HG03280 (cell line): Measurements from ENCODE around the gene ZSCAN31.
A peak's percentile ranks its signal among the peaks of the same experiment; 100 is the strongest.
"Not testable (repeated sequence)": the region's sequence is repeated elsewhere in the genome, so short reads cannot be mapped to it uniquely, and the experiment has no call there.

Experiments
- ATAC-seq: cut with Tn5 transposase; IDR thresholded peaks from one replicate; pipeline ENCODE4 v1.9.1; 2021; ENCODE audit warnings: mild to moderate bottlenecking, moderate library complexity; ENCODE audit not compliant: unreplicated experiment

ZSCAN31 gene

DNA sequence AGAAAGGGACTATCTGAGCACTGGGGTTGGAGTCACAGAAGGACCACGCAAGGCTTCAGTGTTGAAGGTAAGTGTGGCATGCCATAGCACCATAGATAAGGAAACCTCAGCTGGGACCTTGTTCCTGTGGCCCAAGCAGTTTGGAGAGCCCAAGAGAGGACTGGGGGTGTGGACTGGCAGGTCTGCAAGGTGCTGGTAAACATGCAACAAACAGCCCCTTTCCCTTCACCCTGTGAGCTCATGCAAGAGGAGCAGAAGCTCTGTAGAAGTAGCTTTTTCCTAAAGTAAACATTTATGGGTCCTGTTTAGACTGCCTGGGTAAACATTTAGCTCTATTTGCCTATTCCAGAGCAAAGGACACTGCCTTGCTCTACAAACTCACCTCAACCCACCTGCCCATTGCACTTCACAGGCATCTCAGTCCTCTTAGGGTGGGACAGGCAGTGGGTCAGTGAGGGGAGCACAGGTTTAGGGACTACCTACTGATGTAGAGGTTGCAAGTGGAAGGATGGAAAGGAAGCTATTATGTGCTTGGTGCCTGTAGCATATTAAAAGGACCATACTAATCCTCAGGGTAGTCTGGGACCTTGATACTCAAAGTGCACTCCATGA lies 12.0 kb downstream of the ZSCAN31 start:
- ATAC-seq: no peak

DNA sequence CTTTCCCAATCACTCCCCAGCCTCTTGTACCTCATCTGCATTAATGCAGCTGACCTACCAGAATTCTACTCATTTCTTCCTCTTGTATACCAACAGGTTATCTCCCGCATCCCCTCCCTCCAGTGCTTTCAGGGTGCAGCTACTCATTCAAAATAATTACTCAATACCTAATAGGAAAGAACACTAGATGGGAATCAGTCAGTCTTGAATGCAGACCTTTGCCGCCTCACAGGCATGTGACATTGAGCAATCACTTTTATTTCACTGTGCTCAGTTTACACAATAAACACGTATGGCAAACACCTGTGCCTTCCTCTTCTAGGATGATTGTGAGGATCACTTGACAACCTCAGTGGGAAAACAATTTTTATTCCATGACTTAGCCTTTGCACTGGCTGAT lies 13.3 kb downstream of the ZSCAN31 start:
- ATAC-seq: no peak

DNA sequence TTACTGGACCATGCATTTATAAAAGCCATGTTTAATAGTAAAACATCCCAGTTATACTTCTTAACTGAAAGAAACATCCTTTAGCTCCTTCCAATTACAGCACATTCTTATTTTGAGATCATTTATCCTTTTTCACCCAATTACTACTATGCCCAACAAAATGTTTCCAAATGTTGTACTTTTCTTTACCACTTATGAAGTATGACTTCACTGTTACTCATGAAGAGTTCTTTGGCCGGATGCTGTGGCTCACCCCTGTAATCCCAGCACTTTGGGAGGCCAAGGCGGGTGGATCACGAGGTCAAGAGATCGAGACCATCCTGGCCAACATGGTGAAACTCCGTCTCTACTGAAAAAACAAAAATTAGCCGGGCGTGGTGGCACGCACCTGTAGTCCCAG lies 18.1 kb downstream of the ZSCAN31 start:
- ATAC-seq: not testable (repeated sequence)

DNA sequence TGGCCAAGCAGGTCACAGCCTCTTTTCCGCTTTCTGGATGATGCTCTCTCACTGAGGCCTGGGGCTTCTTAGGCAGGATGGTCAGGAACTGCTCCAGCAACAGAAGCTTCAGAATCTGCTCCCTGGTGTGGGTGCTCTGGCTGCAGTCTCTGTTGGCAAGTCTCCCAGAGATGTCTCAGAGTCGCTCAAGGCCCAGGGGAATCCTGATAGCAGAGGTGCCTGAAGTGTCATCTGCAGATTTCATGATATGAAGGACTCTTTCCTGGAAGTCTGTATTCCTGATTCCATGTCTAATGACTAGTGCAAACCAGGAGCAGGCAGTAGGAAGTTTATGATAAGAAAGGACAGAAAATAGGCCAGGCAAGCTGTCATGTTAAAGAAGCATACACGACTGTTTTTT lies 20.3 kb downstream of the ZSCAN31 start:
- no peak for ATAC-seq

DNA sequence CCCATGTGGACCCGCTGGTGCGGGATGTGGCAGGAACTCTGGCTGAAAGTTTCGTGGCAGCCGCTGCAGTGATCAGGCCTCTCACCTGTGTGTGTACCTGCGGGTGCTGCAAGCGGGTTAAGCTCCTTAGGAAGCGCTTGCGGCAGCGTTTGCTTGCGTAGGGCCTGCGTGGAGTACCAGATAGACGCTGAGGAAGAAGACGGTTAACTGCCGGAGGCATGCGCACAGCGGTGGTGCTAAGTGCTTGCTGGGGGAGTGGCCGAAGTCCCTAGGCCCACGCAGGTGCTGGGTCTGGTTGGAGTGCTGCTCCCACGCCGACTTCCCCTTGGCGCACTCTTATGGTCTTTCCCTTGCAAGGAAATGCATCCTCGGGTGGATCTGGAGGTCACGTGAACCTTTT lies 23.0 kb downstream of the ZSCAN31 start:
- no peak for ATAC-seq

DNA sequence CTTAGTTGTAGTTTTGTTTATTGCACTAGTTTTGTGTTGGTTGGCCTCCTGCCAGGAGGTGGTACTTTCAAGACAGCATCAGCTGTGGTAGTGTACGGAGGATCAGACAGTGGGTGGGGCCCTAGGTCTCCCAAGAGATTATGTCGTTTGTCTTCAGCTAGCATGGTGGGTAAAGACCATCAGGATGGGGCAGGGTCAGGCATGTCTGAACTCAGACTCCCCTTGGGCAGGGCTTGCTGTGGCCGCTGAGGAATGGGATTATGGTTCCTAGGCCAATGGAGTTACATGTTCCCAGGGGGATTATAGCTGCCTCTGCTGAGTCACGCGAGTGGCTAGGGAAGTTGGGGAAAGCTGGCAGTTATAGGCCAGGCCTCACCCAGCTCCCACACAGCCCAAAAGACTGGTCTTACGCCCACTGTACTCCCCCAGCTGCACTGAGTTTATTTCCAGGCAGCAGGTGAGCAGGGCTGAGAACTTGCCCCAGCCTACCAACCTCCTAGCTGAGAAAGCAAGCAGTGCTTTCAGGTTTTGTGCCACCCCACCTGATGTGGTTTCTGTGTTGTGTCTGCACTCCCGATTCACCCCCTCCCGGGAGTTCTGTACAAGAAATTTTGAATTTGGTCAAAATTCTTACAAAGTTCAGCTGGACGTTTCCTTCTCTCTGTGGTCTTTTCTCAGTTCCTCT lies 24.7 kb downstream of the ZSCAN31 start:
- ATAC-seq: no peak

DNA sequence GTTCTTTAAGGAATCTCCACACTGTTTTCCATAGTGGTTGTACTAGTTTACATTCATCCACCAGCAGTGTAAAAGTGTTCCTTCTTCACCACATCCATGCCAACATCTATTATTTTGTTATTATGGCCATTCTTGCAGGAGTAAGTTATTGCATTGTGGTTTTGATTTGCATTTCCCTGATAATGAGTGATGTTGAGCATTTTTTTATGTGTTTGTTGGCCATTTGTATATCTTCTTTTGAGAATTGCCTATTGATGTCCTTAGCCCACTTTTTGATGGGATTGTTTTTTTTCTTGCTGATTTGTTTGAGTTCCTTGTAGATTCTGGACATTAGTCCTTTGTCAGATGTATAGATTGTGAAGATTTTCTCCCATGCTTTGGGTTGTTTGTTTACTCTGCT lies 29.6 kb downstream of the ZSCAN31 start:
- ATAC-seq: not testable (repeated sequence)

DNA sequence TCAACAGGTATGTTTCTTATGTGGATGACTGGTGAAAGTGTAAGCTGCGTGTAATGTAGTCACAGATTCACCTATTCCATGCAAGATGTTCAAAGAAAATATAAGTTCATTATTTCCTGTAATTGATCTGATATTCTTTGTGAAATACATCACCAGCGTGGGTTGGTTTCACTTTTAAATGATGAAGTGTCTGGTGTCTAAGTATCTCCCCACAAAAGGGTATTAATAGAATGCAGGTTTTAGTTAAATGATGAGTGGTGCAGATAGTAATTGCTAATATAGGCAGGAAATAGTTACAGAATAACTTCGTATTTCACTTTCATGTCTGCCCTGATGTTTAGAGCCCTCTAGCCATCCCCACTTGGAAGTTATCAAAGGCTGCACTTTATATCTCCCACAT lies 32.4 kb downstream of the ZSCAN31 start:
- peak; percentile 55 for ATAC-seq

DNA sequence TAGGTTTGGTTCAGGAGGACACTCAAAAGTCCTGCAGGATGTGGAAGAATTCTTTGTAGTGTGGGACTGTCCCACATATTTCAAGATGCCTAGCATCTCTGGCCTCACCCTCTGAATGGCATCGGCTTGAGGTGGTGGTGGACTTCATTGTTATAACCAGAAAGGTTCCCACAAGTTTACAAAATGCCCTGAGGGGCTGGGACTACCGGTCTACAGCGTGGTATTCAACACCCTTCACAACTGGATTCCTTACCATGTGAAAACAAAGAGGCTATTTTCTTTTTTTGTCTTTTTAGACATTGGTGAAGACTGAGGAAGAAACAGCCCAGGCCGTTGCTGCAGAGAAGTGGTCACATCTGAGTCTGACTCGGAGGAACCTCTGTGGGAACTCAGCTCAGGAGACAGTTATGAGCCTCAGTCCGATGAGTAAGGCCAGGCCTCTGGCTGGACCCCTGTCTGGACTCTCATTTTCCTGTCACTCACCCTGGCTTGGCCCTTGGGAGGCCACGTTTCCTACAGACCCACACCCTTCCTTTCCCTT lies 39.4 kb downstream of the ZSCAN31 start:
- ATAC-seq: no peak

DNA sequence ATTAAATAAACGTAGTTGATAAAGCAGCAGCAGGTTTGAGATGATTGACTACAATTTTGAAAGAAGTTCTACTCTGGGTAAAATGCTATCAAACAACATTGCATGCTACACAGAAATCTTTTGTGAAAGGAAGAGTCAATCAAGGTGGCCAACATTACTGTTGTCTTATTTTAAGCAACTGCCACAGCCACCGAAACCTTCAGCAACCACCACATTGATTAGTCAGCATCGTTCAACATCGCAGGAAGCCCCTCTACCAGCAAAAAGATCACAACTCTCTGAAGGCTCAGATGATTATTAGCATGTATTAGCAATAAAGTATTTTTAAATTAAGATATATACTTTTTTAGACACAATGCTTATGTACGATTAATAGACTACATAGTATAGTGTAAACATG lies 40.6 kb downstream of the ZSCAN31 start:
- no peak for ATAC-seq

DNA sequence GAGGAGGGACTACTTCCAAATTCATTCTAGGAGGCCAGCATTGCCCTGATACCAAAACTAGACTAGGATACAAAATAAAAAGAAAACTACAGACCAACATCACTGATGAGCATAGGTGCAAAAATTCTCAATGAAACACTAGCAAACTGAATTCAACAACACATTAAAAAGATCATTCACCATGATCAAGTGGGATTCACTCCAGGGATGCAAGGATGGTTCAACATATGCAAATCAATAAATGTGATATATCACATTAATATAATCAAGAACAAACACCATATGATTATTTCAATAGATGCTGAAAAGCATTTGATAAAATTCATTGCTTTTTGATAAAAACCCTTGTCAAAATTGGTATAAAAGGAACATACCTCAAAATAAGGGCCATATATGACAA lies 44.4 kb downstream of the ZSCAN31 start:
- ATAC-seq: no peak

DNA sequence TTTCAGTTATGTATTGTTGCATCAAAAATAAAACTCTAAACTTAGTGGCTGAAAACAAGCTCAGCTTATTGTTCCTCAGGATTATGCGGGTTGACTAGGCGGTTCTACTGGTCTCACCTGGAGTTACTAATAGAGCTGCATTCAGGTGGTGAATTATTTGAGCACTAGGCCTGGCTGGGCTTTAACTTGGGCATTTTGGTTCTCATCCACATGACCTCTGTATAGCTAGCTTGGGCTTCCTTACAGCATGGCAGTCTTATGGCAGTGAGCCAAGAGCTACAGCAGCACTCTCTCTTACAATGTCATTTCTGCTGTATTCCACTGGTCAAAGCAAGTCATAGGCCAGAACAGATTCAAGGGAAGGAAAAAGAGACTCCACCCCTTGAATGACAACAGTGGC lies 53.0 kb downstream of the ZSCAN31 start:
- no peak for ATAC-seq

DNA sequence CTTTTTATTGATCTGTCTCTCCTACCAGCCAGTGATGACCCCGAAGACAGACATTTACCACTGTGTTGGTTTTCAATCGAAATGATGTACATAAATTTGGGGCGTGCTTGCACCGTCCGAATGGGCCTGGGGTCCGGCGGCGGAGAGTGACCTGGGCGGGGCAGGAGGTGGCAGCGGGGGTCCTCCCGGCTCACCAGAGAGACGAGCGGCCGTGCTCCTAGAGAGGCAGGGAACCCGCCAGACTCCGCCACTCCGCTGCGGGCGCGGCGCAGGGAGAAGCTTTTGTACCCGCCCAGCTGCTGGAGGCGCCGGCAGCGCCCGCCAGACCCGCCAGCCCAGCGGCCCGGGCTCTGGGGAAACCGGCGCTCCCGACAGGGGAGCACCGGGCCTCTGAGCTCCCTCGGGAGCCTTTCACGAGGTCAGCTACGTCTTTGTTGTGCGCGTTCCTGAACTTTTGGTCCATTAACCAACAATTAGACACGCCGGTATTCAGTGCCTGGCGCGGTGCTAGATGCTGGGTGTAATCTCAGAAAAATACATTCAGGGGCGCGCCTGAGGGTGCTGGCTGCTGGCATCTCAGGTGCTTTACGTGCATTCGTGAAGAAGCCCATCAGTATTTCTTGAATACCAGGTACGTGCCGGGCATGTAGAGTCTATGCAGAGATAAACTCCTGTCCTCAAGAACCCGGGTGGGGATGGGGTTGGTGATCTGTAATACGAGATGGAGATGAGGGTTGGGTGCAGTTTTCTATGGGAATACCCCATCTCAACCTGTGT lies 54.5 kb downstream of the ZSCAN31 start, which contains the start of gene PGBD1:
TSS of gene PGBD1 (plus strand) at position 285 of the 777 bp plus-strand sequence. CDS start 2,242 bp downstream, outside the sequence.
- ATAC-seq: peak; percentile 84

DNA sequence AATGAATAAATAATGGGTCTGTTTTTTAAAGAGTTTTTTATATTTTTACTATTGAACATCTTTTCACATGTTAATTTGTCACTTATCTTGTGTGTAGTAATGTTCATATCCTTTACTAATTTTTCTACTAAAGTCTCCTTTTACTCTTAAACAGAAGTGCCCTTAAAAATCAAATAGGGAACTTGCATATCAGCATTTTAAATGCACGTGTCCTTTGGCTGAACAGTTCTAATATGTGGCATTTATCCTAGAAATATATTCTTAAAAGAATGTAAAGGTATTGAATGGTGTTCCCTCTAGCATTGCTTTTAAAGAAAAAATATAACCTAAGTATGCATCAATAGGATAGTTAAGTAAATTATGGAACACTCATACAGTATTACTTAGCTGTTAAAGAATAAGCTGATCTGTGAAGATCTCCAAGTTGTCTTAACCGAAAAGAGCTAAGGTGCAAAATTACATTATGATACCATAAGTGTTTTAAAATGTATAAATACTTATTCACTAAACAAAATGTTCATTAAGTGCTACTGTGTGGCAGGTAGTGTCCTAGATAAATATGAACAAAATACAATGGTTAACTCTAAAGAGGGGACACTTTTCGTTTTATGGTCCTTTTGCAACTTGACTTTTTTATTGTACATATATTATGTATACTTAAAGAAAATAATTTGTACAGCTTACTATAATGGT lies 55.2 kb downstream of the ZSCAN31 start:
- ATAC-seq: no peak

DNA sequence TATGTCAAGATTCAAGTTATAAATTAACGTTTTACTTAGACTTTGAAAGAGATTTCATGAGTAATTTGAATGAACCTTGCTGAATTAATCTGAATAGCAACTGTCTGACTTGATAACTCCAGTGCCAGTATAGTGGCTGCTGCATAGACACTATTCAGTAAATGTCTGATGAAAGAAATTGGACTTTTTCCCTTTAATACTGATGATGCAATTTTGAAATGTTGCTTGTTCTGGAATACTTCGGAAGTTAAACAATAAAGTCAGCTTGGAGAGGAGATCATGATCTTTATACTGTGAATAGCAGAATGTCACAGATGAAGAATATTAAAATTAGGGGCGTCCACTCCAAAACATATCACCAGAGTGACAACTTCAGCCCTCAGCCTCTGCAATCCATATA lies 58.2 kb downstream of the ZSCAN31 start:
- ATAC-seq: no peak

DNA sequence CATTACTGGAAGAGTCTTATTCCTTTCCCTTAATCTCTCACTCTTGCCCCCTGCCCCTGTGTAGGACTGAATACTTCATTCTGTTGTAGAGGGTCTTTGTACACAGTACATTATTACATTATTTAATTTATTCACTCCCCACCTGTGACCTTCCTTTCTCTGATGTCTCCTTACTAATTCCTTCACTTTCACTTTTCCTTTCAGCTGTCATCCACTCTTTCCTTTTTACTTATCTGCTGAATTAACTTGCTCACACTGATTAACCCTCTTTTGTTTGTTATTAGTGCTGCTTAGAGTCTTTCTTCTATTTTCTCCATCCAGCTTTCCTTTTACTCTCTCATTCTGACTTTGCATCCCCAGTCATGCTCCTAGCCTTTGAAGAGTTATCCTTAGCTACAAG lies 61.1 kb downstream of the ZSCAN31 start:
- no peak for ATAC-seq
